Measurements from ENCODE around the gene C11orf97. TPM values are rescaled to one million over a fixed set of nuclear protein-coding genes. Genes with fewer than 3 reads are reported as not detected.
A peak's percentile ranks its signal among the peaks of the same experiment; 100 is the strongest.

The C11orf97 gene
- total and polyA plus RNA-seq, 2 of the 13 experiments (the other 11 are each of a cell fraction or from before 2014, with no cell fraction given), result 0.35 TPM; not detected in 1

DNA sequence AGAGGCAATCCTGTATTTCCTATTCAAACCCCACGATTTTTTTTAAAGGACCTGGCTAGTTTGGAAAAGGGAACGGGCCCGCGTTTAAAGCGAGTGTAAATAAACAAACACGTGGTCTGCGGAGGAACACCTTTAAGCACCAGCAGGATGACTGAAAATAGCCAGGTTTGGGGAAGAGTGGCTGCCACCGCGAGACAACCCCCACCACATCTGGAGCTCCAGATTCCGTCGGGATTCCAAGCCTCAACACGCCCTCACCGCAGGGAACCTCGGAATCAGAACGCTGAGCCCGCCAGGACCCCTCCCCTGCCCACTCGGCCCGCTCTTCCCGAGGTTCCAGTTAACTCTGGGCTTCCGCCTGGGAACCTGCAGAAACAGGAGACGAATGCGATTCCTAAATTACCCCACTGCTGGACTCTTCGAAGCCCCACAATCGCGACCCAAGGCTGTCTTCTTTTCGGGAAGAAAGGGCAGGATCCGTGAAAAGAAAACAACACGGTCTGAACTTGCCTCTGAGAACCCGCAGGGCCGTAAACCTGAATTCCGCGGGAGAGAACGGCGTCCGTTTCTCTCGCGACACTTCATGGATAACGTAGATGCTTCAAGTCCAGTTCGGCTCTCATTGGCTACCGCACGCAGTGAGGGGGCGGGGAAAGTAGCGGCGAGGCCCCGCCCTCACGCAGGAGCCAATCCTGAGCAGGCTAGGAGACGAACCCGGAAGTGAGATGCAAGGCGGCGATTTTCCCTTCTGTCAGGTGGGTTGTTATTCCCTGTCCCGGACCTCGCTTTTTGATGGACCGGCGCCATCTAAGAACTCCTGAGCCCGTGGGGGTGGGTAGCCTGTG lies 18.8 kb upstream of the C11orf97 start, which contains the start of the genes ANKRD49 and MRE11 (continued):
- no peak for TF ChIP-seq ZSCAN21 (CRISPR knock-in tag; IDR thresholded peaks at IDR 0.05; ENCODE audit: borderline replicate concordance)
- no peak for TF ChIP-seq CENPX (CRISPR knock-in tag; IDR thresholded peaks at IDR 0.05)
- TF ChIP-seq CC2D1A (CRISPR knock-in tag; IDR thresholded peaks at IDR 0.05), result no peak
- TF ChIP-seq, protein P1, sequence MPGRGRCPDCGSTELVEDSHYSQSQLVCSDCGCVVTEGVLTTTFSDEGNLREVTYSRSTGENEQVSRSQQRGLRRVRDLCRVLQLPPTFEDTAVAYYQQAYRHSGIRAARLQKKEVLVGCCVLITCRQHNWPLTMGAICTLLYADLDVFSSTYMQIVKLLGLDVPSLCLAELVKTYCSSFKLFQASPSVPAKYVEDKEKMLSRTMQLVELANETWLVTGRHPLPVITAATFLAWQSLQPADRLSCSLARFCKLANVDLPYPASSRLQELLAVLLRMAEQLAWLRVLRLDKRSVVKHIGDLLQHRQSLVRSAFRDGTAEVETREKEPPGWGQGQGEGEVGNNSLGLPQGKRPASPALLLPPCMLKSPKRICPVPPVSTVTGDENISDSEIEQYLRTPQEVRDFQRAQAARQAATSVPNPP (CRISPR knock-in tag; IDR thresholded peaks at IDR 0.05), result no peak
- TF ChIP-seq ZNF589 (CRISPR knock-in tag; conservative IDR thresholded peaks at IDR 0.05), result no peak
- TF ChIP-seq KLF12 (CRISPR knock-in tag; IDR thresholded peaks at IDR 0.05; ENCODE audit: borderline replicate concordance), result no peak
- no peak for TF ChIP-seq ZBTB7B (CRISPR knock-in tag; IDR thresholded peaks at IDR 0.05)
- TF ChIP-seq NFAT5 (CRISPR knock-in tag; IDR thresholded peaks at IDR 0.05), result no peak
- no peak for TF ChIP-seq JARID2 (CRISPR knock-in tag; IDR thresholded peaks at IDR 0.05; ENCODE audit: insufficient replicate concordance)
- TF ChIP-seq ARID2 (CRISPR knock-in tag; IDR thresholded peaks at IDR 0.05; ENCODE audit: borderline replicate concordance), result no peak
- no peak for TF ChIP-seq MBD4 (IDR thresholded peaks at IDR 0.05; ENCODE audit: borderline replicate concordance, low read length)
- no peak for TF ChIP-seq MED8 (CRISPR knock-in tag; IDR thresholded peaks at IDR 0.05; ENCODE audit: insufficient replicate concordance)
- 0 out of 2 replicates have a peak, but pooled peaks have one; percentile 47 for TF ChIP-seq ZNF709 (CRISPR knock-in tag; IDR thresholded peaks at IDR 0.05)
- no peak for TF ChIP-seq HNRNPLL (IDR thresholded peaks at IDR 0.05; ENCODE audit: low read depth, low read length, poor library complexity, severe bottlenecking)
- no peak for TF ChIP-seq MIER2 (CRISPR knock-in tag; IDR thresholded peaks at IDR 0.05)
- TF ChIP-seq NR3C1 (CRISPR knock-in tag; IDR thresholded peaks at IDR 0.05), result no peak
- TF ChIP-seq ZNF616 (CRISPR knock-in tag; IDR thresholded peaks at IDR 0.05; ENCODE audit: low read depth), result no peak
- peak; percentile 72; the same call in 1 of the 2 replicates for TF ChIP-seq ZNF605 (CRISPR knock-in tag; IDR thresholded peaks at IDR 0.05)

All from HepG2 (cell line).